SK-N-SH treated with all-trans-retinoic acid at 6 μM for 48 hours (cell line): ENCODE data around the gene NFATC2IP.

Experiments
- CSRNP3 ChIP-seq: fragments of 250-450 bp; sonication (Bioruptor Pico); IDR thresholded peaks from 2 replicates; pipeline ENCODE4 v1.5.1; 2021; ENCODE audit warnings: mild to moderate bottlenecking, moderate library complexity
- GLIS3 ChIP-seq: fragments of 250-450 bp; sonication (Bioruptor Pico); IDR thresholded peaks from 2 replicates; pipeline ENCODE4 v1.5.0; 2020; ENCODE audit warnings: mild to moderate bottlenecking, moderate library complexity
- ISL1 ChIP-seq: fragments of 250-450 bp; sonication (Bioruptor Pico); IDR thresholded peaks from 2 replicates; pipeline ENCODE4 v2.1.2; 2022; ENCODE audit warnings: mild to moderate bottlenecking, moderate library complexity
- OSR1 ChIP-seq: fragments of 250-450 bp; sonication (Bioruptor Pico); IDR thresholded peaks from 2 replicates; pipeline ENCODE4 v1.8.0; 2022; ENCODE audit warnings: moderate library complexity, mild to moderate bottlenecking, inconsistent platforms
- RARB ChIP-seq: fragments of 250-450 bp; sonication (Bioruptor Pico); IDR thresholded peaks from 2 replicates; pipeline ENCODE4 v1.8.0; 2021; ENCODE audit warnings: mild to moderate bottlenecking, moderate library complexity
- TCF4 ChIP-seq: fragments of 250-450 bp; sonication (Bioruptor Pico); IDR thresholded peaks from 2 replicates; pipeline ENCODE4 v1.8.0; 2021; ENCODE audit warnings: mild to moderate bottlenecking, moderate library complexity, borderline replicate concordance
- ZFP3 ChIP-seq: fragments of 250-450 bp; sonication (Bioruptor Pico); IDR thresholded peaks from 2 replicates; pipeline ENCODE4 v1.5.0; 2020; ENCODE audit warnings: mild to moderate bottlenecking, moderate library complexity
- ZFP30 ChIP-seq: fragments of 450-650 bp; formaldehyde crosslinking; IDR thresholded peaks from 2 replicates; pipeline ENCODE4 v1.5.0; 2022; ENCODE audit warnings: mild to moderate bottlenecking, moderate library complexity
- ZNF565 ChIP-seq: fragments of 450-650 bp; formaldehyde crosslinking; conservative IDR thresholded peaks from 2 replicates; pipeline ENCODE4 v1.5.0; 2020; ENCODE audit warnings: low read depth, mild to moderate bottlenecking, moderate library complexity
- TF ChIP-seq, protein P1 (sequence below): fragments of 250-450 bp; sonication (Bioruptor Pico); IDR thresholded peaks from 2 replicates; pipeline ENCODE4 v1.5.1; 2020; ENCODE audit warnings: low read depth, mild to moderate bottlenecking, moderate library complexity
- TF ChIP-seq, protein P2 (sequence below): fragments of 250-450 bp; sonication (Bioruptor Pico); IDR thresholded peaks from 2 replicates; pipeline ENCODE4 v1.8.0; 2020; ENCODE audit warnings: mild to moderate bottlenecking, moderate library complexity, borderline replicate concordance
- TF ChIP-seq, protein P3 (sequence below): fragments of 250-450 bp; sonication (Bioruptor Pico); IDR thresholded peaks from 2 replicates; pipeline ENCODE4 v1.5.0; 2020; ENCODE audit warnings: mild to moderate bottlenecking, moderate library complexity

GRCh38 chr16:28981517-28981916, 30.8 kb downstream of the NFATC2IP start:
- TF ChIP-seq, protein P1, sequence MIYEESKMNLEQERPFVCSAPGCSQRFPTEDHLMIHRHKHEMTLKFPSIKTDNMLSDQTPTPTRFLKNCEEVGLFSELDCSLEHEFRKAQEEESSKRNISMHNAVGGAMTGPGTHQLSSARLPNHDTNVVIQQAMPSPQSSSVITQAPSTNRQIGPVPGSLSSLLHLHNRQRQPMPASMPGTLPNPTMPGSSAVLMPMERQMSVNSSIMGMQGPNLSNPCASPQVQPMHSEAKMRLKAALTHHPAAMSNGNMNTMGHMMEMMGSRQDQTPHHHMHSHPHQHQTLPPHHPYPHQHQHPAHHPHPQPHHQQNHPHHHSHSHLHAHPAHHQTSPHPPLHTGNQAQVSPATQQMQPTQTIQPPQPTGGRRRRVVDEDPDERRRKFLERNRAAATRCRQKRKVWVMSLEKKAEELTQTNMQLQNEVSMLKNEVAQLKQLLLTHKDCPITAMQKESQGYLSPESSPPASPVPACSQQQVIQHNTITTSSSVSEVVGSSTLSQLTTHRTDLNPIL (CRISPR knock-in tag): no peak
- TF ChIP-seq ZFP30 (CRISPR knock-in tag) (no peak), ISL1 (CRISPR knock-in tag) (no peak), OSR1 (CRISPR knock-in tag) (no peak), GLIS3 (CRISPR knock-in tag) (no peak), TCF4 (no peak), ZFP3 (no peak), CSRNP3 (CRISPR knock-in tag) (no peak), ZNF565 (CRISPR knock-in tag) (no peak), RARB (no peak)
- TF ChIP-seq, protein P2, sequence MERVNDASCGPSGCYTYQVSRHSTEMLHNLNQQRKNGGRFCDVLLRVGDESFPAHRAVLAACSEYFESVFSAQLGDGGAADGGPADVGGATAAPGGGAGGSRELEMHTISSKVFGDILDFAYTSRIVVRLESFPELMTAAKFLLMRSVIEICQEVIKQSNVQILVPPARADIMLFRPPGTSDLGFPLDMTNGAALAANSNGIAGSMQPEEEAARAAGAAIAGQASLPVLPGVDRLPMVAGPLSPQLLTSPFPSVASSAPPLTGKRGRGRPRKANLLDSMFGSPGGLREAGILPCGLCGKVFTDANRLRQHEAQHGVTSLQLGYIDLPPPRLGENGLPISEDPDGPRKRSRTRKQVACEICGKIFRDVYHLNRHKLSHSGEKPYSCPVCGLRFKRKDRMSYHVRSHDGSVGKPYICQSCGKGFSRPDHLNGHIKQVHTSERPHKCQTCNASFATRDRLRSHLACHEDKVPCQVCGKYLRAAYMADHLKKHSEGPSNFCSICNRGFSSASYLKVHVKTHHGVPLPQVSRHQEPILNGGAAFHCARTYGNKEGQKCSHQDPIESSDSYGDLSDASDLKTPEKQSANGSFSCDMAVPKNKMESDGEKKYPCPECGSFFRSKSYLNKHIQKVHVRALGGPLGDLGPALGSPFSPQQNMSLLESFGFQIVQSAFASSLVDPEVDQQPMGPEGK (CRISPR knock-in tag): no peak
- TF ChIP-seq, protein P3, sequence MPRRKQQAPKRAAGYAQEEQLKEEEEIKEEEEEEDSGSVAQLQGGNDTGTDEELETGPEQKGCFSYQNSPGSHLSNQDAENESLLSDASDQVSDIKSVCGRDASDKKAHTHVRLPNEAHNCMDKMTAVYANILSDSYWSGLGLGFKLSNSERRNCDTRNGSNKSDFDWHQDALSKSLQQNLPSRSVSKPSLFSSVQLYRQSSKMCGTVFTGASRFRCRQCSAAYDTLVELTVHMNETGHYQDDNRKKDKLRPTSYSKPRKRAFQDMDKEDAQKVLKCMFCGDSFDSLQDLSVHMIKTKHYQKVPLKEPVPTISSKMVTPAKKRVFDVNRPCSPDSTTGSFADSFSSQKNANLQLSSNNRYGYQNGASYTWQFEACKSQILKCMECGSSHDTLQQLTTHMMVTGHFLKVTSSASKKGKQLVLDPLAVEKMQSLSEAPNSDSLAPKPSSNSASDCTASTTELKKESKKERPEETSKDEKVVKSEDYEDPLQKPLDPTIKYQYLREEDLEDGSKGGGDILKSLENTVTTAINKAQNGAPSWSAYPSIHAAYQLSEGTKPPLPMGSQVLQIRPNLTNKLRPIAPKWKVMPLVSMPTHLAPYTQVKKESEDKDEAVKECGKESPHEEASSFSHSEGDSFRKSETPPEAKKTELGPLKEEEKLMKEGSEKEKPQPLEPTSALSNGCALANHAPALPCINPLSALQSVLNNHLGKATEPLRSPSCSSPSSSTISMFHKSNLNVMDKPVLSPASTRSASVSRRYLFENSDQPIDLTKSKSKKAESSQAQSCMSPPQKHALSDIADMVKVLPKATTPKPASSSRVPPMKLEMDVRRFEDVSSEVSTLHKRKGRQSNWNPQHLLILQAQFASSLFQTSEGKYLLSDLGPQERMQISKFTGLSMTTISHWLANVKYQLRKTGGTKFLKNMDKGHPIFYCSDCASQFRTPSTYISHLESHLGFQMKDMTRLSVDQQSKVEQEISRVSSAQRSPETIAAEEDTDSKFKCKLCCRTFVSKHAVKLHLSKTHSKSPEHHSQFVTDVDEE (CRISPR knock-in tag): no peak
